Measurements from ENCODE around the gene MELTF. TPM values are rescaled to one million over a fixed set of nuclear protein-coding genes. Genes with fewer than 3 reads are reported as not detected.

Gene MELTF
- total RNA-seq, 1 donor from 2014 or later, result 5.8 TPM

- DNase-seq, result no peak
Measured at GRCh38 chr3:197027151-197027895, 2.3 kb downstream of the MELTF start.

- DNase-seq, result no peak
Measured at GRCh38 chr3:197026481-197026866, 3.1 kb downstream of the MELTF start.

- DNase-seq, result no peak
Measured at GRCh38 chr3:197025736-197026480, 3.7 kb downstream of the MELTF start.

- no peak for DNase-seq
Measured at GRCh38 chr3:197024881-197025735, 4.5 kb downstream of the MELTF start.

- no peak for DNase-seq
Measured at GRCh38 chr3:197023998-197024651, 5.5 kb downstream of the MELTF start.

GRCh38 chr3:197023241-197023997 is 6.2 kb downstream of the MELTF start:
- DNase-seq, result no peak

- DNase-seq, result no peak
Measured at GRCh38 chr3:197022405-197023231, 7.0 kb downstream of the MELTF start.

- no peak for DNase-seq
Measured at GRCh38 chr3:197021729-197022404, 7.8 kb downstream of the MELTF start.

- no peak for DNase-seq
Measured at GRCh38 chr3:197021231-197021630, 8.4 kb downstream of the MELTF start.

- DNase-seq, result no peak
Measured at GRCh38 chr3:197019535-197019934, 10.1 kb downstream of the MELTF start.

GRCh38 chr3:197019021-197019420 is 10.6 kb downstream of the MELTF start:
- DNase-seq, result no peak

- no peak for DNase-seq
Measured at GRCh38 chr3:197017003-197017402, 12.6 kb downstream of the MELTF start.

- DNase-seq, result no peak
Measured at GRCh38 chr3:197015790-197016736, 13.6 kb downstream of the MELTF start.

- DNase-seq, result no peak
Measured at GRCh38 chr3:197014942-197015575, 14.6 kb downstream of the MELTF start.

- DNase-seq, result no peak
Measured at GRCh38 chr3:197014024-197014423, 15.6 kb downstream of the MELTF start.

- DNase-seq, result no peak
Measured at GRCh38 chr3:197012540-197012883, 17.1 kb downstream of the MELTF start.

GRCh38 chr3:197011780-197012539 is 17.7 kb downstream of the MELTF start:
- DNase-seq, result no peak

All from skin of body (tissue), 2 donors.